ENCODE results near the gene SPEM1. TPM values are rescaled to one million over a fixed set of nuclear protein-coding genes. Genes with fewer than 3 reads are reported as not detected.

Gene SPEM1, protein sequence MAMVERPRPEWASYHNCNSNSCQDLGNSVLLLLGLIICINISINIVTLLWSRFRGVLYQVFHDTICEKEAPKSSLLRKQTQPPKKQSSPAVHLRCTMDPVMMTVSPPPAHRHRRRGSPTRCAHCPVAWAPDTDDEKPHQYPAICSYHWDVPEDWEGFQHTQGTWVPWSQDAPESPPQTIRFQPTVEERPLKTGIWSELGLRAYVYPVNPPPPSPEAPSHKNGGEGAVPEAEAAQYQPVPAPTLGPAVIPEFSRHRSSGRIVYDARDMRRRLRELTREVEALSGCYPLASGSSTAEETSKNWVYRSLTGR
- not detected in 2 replicates for total RNA-seq
- polyA plus RNA-seq = 0.21 TPM in 1 of 2 replicates, not detected in the other

DNA sequence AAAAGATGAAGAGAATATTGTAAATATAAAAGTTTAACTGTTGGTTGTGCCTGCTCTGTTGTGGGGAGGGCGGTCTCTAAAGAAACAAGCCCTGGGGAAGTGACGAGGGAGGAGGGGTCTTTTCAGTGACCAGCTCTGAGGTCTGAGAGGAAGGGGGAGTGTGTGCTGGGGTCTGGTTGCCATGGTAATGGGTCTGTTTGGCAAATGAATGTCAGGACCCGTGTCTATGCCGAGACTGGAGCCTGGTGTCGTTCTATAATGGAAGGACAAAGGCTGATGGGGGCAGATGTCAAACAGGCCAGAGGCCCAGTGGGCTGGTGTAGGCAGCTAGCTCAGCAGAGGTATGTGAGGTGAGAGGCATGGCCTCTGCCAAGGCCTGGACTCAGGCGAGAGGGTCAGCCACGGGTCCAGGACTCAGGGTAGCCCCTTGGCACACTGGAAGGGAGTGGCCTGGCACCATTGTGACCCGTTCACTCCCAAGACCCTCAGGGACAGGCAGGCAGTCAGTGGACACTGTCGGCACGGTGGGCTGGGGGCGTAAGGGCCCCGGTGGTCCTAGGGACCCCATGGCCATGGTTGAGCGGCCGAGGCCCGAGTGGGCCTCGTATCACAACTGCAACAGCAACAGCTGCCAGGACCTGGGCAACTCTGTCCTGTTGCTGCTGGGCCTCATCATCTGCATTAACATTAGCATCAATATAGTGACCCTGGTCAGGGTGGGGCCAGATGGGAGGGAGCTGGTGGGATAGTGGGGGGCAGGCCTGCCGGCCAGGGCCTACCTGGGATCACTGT lies at the start of gene SPEM1:
Gene SPEM1 (plus strand): TSS at position 506 of the 792 bp plus-strand sequence. CDS start 61 bp downstream, at position 567.
- Histone ChIP-seq H3K36me3 (replicated peaks; ENCODE audit: insufficient read depth, low read depth) (no peaks in the 10 kb centered on the region), H2AFZ (no peak within 1 kb of the TSS), H4K20me1 (ENCODE audit: insufficient read depth, poor library complexity, severe bottlenecking) (no peaks in the 10 kb centered on the region), H3K79me2 (no peaks in the 10 kb centered on the region), H3K4me1 (ENCODE audit: insufficient read depth) (no peaks in the 10 kb centered on the region), H3K4me2 (no peak within 1 kb of the TSS), H3K4me3 (no peak within 1 kb of the TSS), H3K9me3 (ENCODE audit: low read depth) (no peaks in the 10 kb centered on the region), H3K9me2 (replicated peaks; ENCODE audit: insufficient read depth) (no peaks in the 10 kb centered on the region), H3K27ac (no peak within 1 kb of the TSS), H3K27me3 (no peaks in the 10 kb centered on the region)
- TF ChIP-seq, protein P1, sequence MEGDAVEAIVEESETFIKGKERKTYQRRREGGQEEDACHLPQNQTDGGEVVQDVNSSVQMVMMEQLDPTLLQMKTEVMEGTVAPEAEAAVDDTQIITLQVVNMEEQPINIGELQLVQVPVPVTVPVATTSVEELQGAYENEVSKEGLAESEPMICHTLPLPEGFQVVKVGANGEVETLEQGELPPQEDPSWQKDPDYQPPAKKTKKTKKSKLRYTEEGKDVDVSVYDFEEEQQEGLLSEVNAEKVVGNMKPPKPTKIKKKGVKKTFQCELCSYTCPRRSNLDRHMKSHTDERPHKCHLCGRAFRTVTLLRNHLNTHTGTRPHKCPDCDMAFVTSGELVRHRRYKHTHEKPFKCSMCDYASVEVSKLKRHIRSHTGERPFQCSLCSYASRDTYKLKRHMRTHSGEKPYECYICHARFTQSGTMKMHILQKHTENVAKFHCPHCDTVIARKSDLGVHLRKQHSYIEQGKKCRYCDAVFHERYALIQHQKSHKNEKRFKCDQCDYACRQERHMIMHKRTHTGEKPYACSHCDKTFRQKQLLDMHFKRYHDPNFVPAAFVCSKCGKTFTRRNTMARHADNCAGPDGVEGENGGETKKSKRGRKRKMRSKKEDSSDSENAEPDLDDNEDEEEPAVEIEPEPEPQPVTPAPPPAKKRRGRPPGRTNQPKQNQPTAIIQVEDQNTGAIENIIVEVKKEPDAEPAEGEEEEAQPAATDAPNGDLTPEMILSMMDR (IDR thresholded peaks at IDR 0.05; ENCODE audit: poor library complexity) = no peak
- no peak for TF ChIP-seq EZH2 (IDR thresholded peaks at IDR 0.05; ENCODE audit: borderline replicate concordance)
- no peak for DNase-seq (ENCODE audit: low spot score)
- WGBS (ENCODE audit: low lambda C conversion rate, missing lambda C conversion rate) = 86% methylated on average over 17 of the region's 17 CpGs

DNA sequence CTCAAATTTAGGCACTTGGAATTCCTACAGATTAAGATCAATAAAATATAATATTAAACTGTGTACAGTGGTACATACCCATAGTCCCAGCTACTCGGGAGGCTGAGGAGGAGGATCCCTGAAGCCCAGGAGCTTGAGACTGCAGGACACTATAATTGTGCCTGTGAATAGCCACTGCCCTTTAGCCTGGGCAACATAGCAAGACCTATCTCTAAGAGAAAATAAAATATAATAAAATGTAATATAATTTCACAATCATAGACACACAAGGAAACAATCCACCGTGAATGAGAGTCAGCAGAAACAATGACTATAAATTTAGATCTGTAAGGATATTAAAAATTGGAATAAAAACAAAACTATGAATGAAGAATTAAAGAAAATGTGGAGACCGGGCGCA lies 49.3 kb upstream of the SPEM1 start:
- Histone ChIP-seq H3K27me3 (no peaks in the 10 kb centered on the region), H3K27ac (no peak overlapping the region), H3K79me2 (no peaks in the 10 kb centered on the region), H2AFZ (no peak overlapping the region), H3K36me3 (replicated peaks; ENCODE audit: insufficient read depth, low read depth) (no peaks in the 10 kb centered on the region), H3K4me1 (ENCODE audit: insufficient read depth) (no peaks in the 10 kb centered on the region), H3K4me3 (no peak overlapping the region), H3K9me3 (ENCODE audit: low read depth) (no peaks in the 10 kb centered on the region), H3K9me2 (replicated peaks; ENCODE audit: insufficient read depth) (no peaks in the 10 kb centered on the region), H4K20me1 (ENCODE audit: insufficient read depth, poor library complexity, severe bottlenecking) (no peaks in the 10 kb centered on the region), H3K4me2 (no peak overlapping the region)
- WGBS (ENCODE audit: low lambda C conversion rate, missing lambda C conversion rate) = 89% methylated on average over 4 of the region's 4 CpGs
- no peak for DNase-seq (ENCODE audit: low spot score)
- TF ChIP-seq EZH2 (IDR thresholded peaks at IDR 0.05; ENCODE audit: borderline replicate concordance) = no peak
- TF ChIP-seq, protein P1 (IDR thresholded peaks at IDR 0.05; ENCODE audit: poor library complexity) = no peak
- no peak for TF ChIP-seq EZH2phosphoT487 (IDR thresholded peaks at IDR 0.05; ENCODE audit: low read depth, severe bottlenecking, unreplicated experiment)

DNA sequence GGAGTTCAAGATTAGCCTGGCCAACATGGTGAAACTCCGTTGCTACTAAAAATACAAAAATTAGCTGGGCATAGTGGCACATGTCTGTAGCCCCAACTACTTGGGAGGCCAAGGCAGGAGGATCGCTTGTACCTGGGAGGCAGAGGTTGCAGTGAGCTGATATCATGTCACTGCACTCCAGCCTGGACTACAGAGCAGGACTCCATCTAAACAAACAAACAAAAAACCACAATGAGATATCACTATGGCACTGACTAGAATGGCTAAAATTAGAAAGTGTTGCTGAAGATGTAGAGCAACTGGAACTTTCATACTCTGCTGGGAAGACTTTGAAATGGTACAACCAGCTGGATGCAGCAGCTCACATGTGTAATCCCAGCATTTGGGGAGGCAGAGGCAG lies 45.8 kb upstream of the SPEM1 start:
- Histone ChIP-seq H3K4me3 (no peak overlapping the region), H2AFZ (no peak overlapping the region)

More for the DNA sequence above, 45.8 kb upstream of the SPEM1 start:
- H3K9me2 ChIP-seq (replicated peaks; ENCODE audit: insufficient read depth) = no peaks in the 10 kb centered on the region
- TF ChIP-seq, protein P1 (IDR thresholded peaks at IDR 0.05; ENCODE audit: poor library complexity) = no peak
- H3K4me2 ChIP-seq = no peak overlapping the region
- H3K27me3 ChIP-seq = no peaks in the 10 kb centered on the region
- DNase-seq (ENCODE audit: low spot score) = no peak
- no peaks in the 10 kb centered on the region for H3K4me1 ChIP-seq (ENCODE audit: insufficient read depth)
- H4K20me1 ChIP-seq (ENCODE audit: insufficient read depth, poor library complexity, severe bottlenecking) = no peaks in the 10 kb centered on the region
- no peak overlapping the region for H3K27ac ChIP-seq
- H3K36me3 ChIP-seq (replicated peaks; ENCODE audit: insufficient read depth, low read depth) = no peaks in the 10 kb centered on the region
- H3K9me3 ChIP-seq (ENCODE audit: low read depth) = no peaks in the 10 kb centered on the region
- H3K79me2 ChIP-seq = no peaks in the 10 kb centered on the region
- 97% methylated on average over 2 of the region's 2 CpGs for WGBS (ENCODE audit: low lambda C conversion rate, missing lambda C conversion rate)
